ENCODE measurements around the gene MDK. TPM values are rescaled to one million over a fixed set of nuclear protein-coding genes. Genes with fewer than 3 reads are reported as not detected.

Gene MDK
- total and polyA plus RNA-seq, 2 of the 13 experiments (the other 11 are each of a cell fraction or from before 2014, with no cell fraction given) = 312 to 407 TPM

DNA sequence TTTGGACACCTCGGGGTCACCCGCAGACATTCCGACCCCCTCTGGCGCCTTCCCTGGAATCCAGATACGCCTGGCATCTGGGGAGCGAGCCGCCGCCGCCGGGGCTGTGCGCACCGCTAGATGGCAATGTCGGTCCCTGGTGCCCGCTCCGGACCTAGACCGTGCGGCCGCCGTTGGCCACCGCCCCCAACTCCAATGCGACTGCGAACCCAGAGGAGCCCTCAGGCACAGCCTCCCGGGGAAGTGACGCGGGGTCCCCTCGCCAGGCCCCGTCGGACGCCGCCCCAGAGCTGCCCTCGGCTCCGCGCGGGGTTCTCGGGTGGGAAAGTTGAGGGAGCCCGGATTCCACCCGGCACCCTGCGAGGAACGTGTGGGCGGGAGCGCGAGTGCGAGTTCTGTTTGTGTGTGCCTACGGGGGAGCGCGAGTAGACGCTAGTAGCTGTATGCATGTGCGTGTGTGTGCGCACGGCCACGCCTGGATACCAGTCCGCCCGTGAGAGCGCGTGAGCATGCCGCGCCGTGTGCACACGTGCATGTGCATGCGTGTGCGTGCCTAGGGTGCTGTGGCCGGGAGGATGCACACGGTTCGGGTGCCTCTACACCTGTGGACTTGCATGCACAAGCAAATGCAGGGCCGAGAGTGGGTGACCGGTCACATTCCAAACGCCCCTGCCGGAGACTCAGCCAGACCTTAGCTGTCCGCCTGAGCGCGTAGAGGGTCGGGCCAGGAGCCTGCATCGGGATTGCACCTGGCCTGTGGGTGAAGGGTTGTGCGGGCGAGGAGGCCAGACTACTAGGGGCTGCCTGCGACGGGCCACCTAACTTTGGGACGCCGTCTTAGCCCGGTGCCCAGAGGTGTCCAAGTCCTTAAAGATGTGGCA is 8.2 kb downstream of the MDK start (continued):
- TF ChIP-seq, protein P1, sequence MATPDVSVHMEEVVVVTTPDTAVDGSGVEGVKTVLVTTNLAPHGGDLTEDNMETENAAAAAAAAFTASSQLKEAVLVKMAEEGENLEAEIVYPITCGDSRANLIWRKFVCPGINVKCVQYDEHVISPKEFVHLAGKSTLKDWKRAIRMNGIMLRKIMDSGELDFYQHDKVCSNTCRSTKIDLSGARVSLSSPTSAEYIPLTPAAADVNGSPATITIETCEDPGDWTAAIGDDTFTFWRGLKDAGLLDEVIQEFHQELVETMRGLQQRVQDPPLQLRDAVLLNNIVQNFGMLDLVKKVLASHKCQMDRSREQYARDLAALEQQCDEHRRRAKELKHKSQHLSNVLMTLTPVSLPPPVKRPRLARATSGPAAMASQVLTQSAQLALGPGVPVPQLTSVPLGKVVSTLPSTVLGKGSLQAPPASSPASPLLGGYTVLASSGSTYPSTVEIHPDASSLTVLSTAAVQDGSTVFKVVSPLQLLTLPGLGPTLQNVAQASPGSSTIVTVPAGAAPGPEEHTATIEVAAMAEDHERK (CRISPR knock-in tag; IDR thresholded peaks at IDR 0.05; ENCODE audit: low read depth) = no peak
- TF ChIP-seq ZNF605 (CRISPR knock-in tag; IDR thresholded peaks at IDR 0.05) = 0 out of 2 replicates have a peak, but pooled peaks have one; percentile 58
- TF ChIP-seq ZBTB1 (CRISPR knock-in tag; IDR thresholded peaks at IDR 0.05; ENCODE audit: borderline replicate concordance) = no peak
- TF ChIP-seq XBP1 (CRISPR knock-in tag; IDR thresholded peaks at IDR 0.05) = no peak
- TF ChIP-seq ZNF564 (CRISPR knock-in tag; IDR thresholded peaks at IDR 0.05) = no peak
- TF ChIP-seq ETV6 (CRISPR knock-in tag; conservative IDR thresholded peaks at IDR 0.05) = no peak
- TF ChIP-seq, protein P2, sequence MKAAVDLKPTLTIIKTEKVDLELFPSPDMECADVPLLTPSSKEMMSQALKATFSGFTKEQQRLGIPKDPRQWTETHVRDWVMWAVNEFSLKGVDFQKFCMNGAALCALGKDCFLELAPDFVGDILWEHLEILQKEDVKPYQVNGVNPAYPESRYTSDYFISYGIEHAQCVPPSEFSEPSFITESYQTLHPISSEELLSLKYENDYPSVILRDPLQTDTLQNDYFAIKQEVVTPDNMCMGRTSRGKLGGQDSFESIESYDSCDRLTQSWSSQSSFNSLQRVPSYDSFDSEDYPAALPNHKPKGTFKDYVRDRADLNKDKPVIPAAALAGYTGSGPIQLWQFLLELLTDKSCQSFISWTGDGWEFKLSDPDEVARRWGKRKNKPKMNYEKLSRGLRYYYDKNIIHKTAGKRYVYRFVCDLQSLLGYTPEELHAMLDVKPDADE (CRISPR knock-in tag; IDR thresholded peaks at IDR 0.05) = no peak
- no peak for TF ChIP-seq ZSCAN22 (CRISPR knock-in tag; IDR thresholded peaks at IDR 0.05)
- TF ChIP-seq ZNF33B (CRISPR knock-in tag; IDR thresholded peaks at IDR 0.05) = no peak
- no peak for TF ChIP-seq ZNF7 (CRISPR knock-in tag; IDR thresholded peaks at IDR 0.05)
- TF ChIP-seq PHB2 (IDR thresholded peaks at IDR 0.05; ENCODE audit: partially characterized antibody) = no peak
- peak; percentile 83; the same call in 1 of the 2 replicates for TF ChIP-seq HNRNPL (IDR thresholded peaks at IDR 0.05; ENCODE audit: low read depth, low read length)
- peak; percentile 21; the same call in 1 of the 2 replicates for TF ChIP-seq ZNF614 (CRISPR knock-in tag; IDR thresholded peaks at IDR 0.05; ENCODE audit: borderline replicate concordance)
- no peak for TF ChIP-seq CEBPB (IDR thresholded peaks at IDR 0.05; ENCODE audit: borderline replicate concordance, low read depth, low read length)
- TF ChIP-seq, protein P3, sequence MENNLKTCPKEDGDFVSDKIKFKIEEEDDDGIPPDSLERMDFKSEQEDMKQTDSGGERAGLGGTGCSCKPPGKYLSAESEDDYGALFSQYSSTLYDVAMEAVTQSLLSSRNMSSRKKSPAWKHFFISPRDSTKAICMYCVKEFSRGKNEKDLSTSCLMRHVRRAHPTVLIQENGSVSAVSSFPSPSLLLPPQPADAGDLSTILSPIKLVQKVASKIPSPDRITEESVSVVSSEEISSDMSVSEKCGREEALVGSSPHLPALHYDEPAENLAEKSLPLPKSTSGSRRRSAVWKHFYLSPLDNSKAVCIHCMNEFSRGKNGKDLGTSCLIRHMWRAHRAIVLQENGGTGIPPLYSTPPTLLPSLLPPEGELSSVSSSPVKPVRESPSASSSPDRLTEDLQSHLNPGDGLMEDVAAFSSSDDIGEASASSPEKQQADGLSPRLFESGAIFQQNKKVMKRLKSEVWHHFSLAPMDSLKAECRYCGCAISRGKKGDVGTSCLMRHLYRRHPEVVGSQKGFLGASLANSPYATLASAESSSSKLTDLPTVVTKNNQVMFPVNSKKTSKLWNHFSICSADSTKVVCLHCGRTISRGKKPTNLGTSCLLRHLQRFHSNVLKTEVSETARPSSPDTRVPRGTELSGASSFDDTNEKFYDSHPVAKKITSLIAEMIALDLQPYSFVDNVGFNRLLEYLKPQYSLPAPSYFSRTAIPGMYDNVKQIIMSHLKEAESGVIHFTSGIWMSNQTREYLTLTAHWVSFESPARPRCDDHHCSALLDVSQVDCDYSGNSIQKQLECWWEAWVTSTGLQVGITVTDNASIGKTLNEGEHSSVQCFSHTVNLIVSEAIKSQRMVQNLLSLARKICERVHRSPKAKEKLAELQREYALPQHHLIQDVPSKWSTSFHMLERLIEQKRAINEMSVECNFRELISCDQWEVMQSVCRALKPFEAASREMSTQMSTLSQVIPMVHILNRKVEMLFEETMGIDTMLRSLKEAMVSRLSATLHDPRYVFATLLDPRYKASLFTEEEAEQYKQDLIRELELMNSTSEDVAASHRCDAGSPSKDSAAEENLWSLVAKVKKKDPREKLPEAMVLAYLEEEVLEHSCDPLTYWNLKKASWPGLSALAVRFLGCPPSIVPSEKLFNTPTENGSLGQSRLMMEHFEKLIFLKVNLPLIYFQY (CRISPR knock-in tag; IDR thresholded peaks at IDR 0.05; ENCODE audit: borderline replicate concordance) = no peak

All from HepG2 (cell line).